Neural progenitor cell (in vitro differentiated cells): Measurements from ENCODE around the gene CACNA1E. TPM values are rescaled to one million over a fixed set of nuclear protein-coding genes. Genes with fewer than 3 reads are reported as not detected.

Experiments
- DNase-seq: peaks from one replicate; pipeline ENCODE4 v3.0.0-alpha.2; 2016; ENCODE audit warnings: low spot score
- H2AFZ ChIP-seq: fragments of 200-600 bp; sonication (generic); replicated peaks from 2 replicates; pipeline ENCODE4 v1.6.1; 2016; ENCODE audit warnings: antibody characterized with exemption
- H3F3A ChIP-seq: fragments of 200-600 bp; sonication (generic); 2 replicates; pipeline ENCODE4 v1.6.1; 2016; ENCODE audit warnings: antibody characterized with exemption, low read depth
- H3K27ac ChIP-seq: fragments of 200-600 bp; sonication (generic); 2 replicates; pipeline ENCODE4 v1.5.1; 2016; ENCODE audit warnings: mild to moderate bottlenecking
- H3K27me3 ChIP-seq: fragments of 200-600 bp; sonication (generic); 2 replicates; pipeline ENCODE4 v1.6.1; 2016; ENCODE audit warnings: mild to moderate bottlenecking, moderate library complexity
- H3K36me3 ChIP-seq: fragments of 200-600 bp; sonication (generic); 2 replicates; pipeline ENCODE4 v1.5.1; 2016
- H3K4me1 ChIP-seq: fragments of 200-600 bp; sonication (generic); 2 replicates; pipeline ENCODE4 v1.6.1; 2016; ENCODE audit warnings: mixed run types
- H3K4me2 ChIP-seq: fragments of 200-600 bp; sonication (generic); 2 replicates; pipeline ENCODE4 v1.6.1; 2016
- H3K4me3 ChIP-seq: fragments of 200-600 bp; sonication (generic); 2 replicates; pipeline ENCODE4 v1.5.1; 2016
- H3K79me2 ChIP-seq: fragments of 200-600 bp; sonication (generic); 2 replicates; pipeline ENCODE4 v1.6.1; 2016; ENCODE audit warnings: low read depth
- H3K9ac ChIP-seq: fragments of 200-600 bp; sonication (generic); 2 replicates; pipeline ENCODE4 v1.6.1; 2016
- H3K9me3 ChIP-seq: fragments of 200-600 bp; sonication (generic); 2 replicates; pipeline ENCODE4 v1.5.1; 2016; ENCODE audit warnings: low read depth
- H4K20me1 ChIP-seq: fragments of 200-600 bp; sonication (generic); 2 replicates; pipeline ENCODE4 v1.6.1; 2016; ENCODE audit warnings: low read depth
- H3K27ac Mint-ChIP-seq: 3 replicates; pipeline ENCODE4 v1.8.0; 2021; ENCODE audit warnings: mixed read lengths
- H3K27me3 Mint-ChIP-seq: 2 replicates; pipeline ENCODE4 v1.8.0; 2022; ENCODE audit warnings: low read depth, mild to moderate bottlenecking, inconsistent platforms, moderate library complexity, mixed read lengths; ENCODE audit not compliant: insufficient read depth
- H3K36me3 Mint-ChIP-seq: 3 replicates; pipeline ENCODE4 v1.8.0; 2021; ENCODE audit warnings: mixed read lengths
- H3K4me1 Mint-ChIP-seq: 3 replicates; pipeline ENCODE4 v1.8.0; 2021; ENCODE audit warnings: mixed read lengths
- H3K4me3 Mint-ChIP-seq: 3 replicates; pipeline ENCODE4 v1.8.0; 2021; ENCODE audit warnings: mild to moderate bottlenecking, moderate library complexity, mixed read lengths
- H3K9me3 Mint-ChIP-seq: 3 replicates; pipeline ENCODE4 v1.8.0; 2020; ENCODE audit warnings: mixed read lengths
- CTCF ChIP-seq: fragments of 200-600 bp; sonication (generic); IDR thresholded peaks from 2 replicates; pipeline ENCODE4 v1.5.1; 2017; ENCODE audit warnings: antibody characterized with exemption, mild to moderate bottlenecking
- EZH2 ChIP-seq: fragments of 200-600 bp; sonication (generic); IDR thresholded peaks from 2 replicates; pipeline ENCODE4 v1.6.1; 2017; ENCODE audit warnings: antibody characterized with exemption, mild to moderate bottlenecking, moderate library complexity
- EZH2phosphoT487 ChIP-seq: fragments of 200-600 bp; sonication (generic); IDR thresholded peaks from 2 replicates; pipeline ENCODE4 v1.6.1; 2017; ENCODE audit warnings: antibody characterized with exemption
- total RNA-seq: library from RNA; depleted of rRNA; stranded (reverse); fragments of >200 nt; gene quantifications from 2 replicates; pipeline ENCODE4 v1.2.3, GENCODE V29; 2015; ENCODE audit warnings: low replicate concordance

The CACNA1E gene
- 2.1 TPM in 2 replicates for total RNA-seq

GRCh38 chr1:181483285-181484195, at the start of gene CACNA1E:
TSS of gene CACNA1E (plus strand) at chr1:181483517. CDS start at chr1:181483745, 228 bp downstream.
- H3K79me2 ChIP-seq: no peaks in the 10 kb centered on the region
- no peak within 1 kb of the TSS for H3K27ac ChIP-seq
- peak; percentile 35 for TF ChIP-seq EZH2phosphoT487
- TF ChIP-seq CTCF: no peak
- peak; percentile 83 for TF ChIP-seq EZH2
- peaks cover 88% of the 10 kb centered on the region for H3K27me3 ChIP-seq
- peaks cover 2% of the 10 kb centered on the region for H3K9me3 Mint-ChIP-seq
- peak within 1 kb of the TSS; percentile 87 for H3K4me3 Mint-ChIP-seq
- H3K4me2 ChIP-seq: peak within 1 kb of the TSS; percentile 85
- H4K20me1 ChIP-seq: peaks cover 7% of the 10 kb centered on the region
- no peaks in the 10 kb centered on the region for H3K9me3 ChIP-seq
- peaks cover 20% of the 10 kb centered on the region for H3F3A ChIP-seq
- H3K4me1 Mint-ChIP-seq: peaks cover 26% of the 10 kb centered on the region
- peaks cover 22% of the 10 kb centered on the region for H3K4me1 ChIP-seq
- H3K36me3 ChIP-seq: no peaks in the 10 kb centered on the region
- peak within 1 kb of the TSS; percentile 75 for H2AFZ ChIP-seq
- H3K4me3 ChIP-seq: peak within 1 kb of the TSS; percentile 48
- peak; percentile 56 for DNase-seq
- H3K27ac Mint-ChIP-seq: peak within 1 kb of the TSS; percentile 69
- H3K9ac ChIP-seq: no peak within 1 kb of the TSS
- peaks cover 55% of the 10 kb centered on the region for H3K27me3 Mint-ChIP-seq
- no peaks in the 10 kb centered on the region for H3K36me3 Mint-ChIP-seq

- Mint-ChIP-seq H3K27ac (no peak overlapping the region), H3K4me1 (no peaks in the 10 kb centered on the region), H3K4me3 (no peak overlapping the region), H3K27me3 (no peaks in the 10 kb centered on the region), H3K9me3 (no peaks in the 10 kb centered on the region), H3K36me3 (no peaks in the 10 kb centered on the region)
- H3K4me2 ChIP-seq: no peak overlapping the region
- no peaks in the 10 kb centered on the region for H3K36me3 ChIP-seq
- H3K27ac ChIP-seq: no peak overlapping the region
- H3K9me3 ChIP-seq: no peaks in the 10 kb centered on the region
- DNase-seq: no peak
- H4K20me1 ChIP-seq: no peaks in the 10 kb centered on the region
- H3F3A ChIP-seq: no peaks in the 10 kb centered on the region
- H3K27me3 ChIP-seq: peaks cover 6% of the 10 kb centered on the region
- no peak overlapping the region for H3K4me3 ChIP-seq
- H3K4me1 ChIP-seq: peaks cover 14% of the 10 kb centered on the region
- no peak overlapping the region for H2AFZ ChIP-seq
- no peak for TF ChIP-seq EZH2
- no peak for TF ChIP-seq EZH2phosphoT487
- TF ChIP-seq CTCF: no peak
- no peak overlapping the region for H3K9ac ChIP-seq
- no peaks in the 10 kb centered on the region for H3K79me2 ChIP-seq
Observed at GRCh38 chr1:181433931-181434330, 49.4 kb upstream of the CACNA1E start.

DNA sequence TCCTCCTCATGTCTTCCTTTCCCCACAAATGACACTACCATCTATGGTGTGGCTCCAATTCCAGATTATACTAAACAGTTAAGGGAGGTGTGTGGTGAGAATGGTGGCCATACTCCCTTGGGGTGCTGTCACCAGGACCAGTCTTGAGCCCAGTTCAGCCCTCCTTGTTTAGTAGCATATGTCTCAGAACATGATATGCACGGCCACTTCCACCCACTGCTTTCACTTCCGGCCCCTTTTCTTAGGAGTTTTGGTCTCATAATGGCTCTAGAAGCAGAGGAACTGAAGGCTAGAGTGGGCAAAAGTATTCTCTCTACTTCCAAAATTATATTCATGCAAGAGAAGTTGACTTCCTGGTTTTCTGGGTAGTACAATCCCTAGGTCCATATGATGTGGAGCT, 45.3 kb upstream of the CACNA1E start:
- Mint-ChIP-seq H3K27me3 (no peaks in the 10 kb centered on the region), H3K36me3 (no peaks in the 10 kb centered on the region), H3K4me1 (no peaks in the 10 kb centered on the region), H3K9me3 (no peaks in the 10 kb centered on the region), H3K27ac (no peak overlapping the region), H3K4me3 (no peak overlapping the region)
- Histone ChIP-seq H3K27ac (no peak overlapping the region), H3F3A (no peaks in the 10 kb centered on the region), H3K4me2 (no peak overlapping the region), H4K20me1 (no peaks in the 10 kb centered on the region), H3K9ac (no peak overlapping the region), H3K4me1 (peaks cover under 1% of the 10 kb centered on the region), H3K79me2 (no peaks in the 10 kb centered on the region), H2AFZ (no peak overlapping the region), H3K36me3 (no peaks in the 10 kb centered on the region), H3K4me3 (no peak overlapping the region), H3K27me3 (peaks cover 6% of the 10 kb centered on the region), H3K9me3 (no peaks in the 10 kb centered on the region)
- TF ChIP-seq EZH2 (no peak), EZH2phosphoT487 (no peak), CTCF (no peak)
- DNase-seq: no peak
